Measurements from ENCODE around the gene GNG2. TPM values are rescaled to one million over a fixed set of nuclear protein-coding genes. Genes with fewer than 3 reads are reported as not detected.

The GNG2 gene
- total and polyA plus RNA-seq, 2 experiments from 2014 or later: 9.9 to 14.8 TPM

DNA sequence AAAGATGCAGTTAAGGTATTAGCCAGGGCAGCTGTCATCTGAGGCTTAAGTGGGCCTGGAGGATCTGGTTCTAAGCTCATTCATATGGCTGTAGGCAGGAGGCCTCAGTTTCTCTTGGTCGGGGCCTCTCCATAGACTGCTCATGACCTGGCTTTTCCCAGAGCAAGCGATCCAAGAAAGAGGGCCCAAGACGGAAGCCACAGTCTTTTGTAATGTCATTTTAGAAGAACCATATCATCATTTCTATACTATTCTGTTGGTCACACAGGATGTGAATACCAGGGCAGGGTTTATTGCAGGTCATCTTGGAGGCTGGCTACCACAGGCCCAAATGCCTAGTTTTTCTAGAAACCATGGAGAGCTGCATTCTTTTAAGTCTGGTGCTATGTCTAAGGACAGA, 47.7 kb downstream of the GNG2 start:
- Mint-ChIP-seq H3K36me3 (ENCODE audit: low read depth) (no peaks in the 10 kb centered on the region), H3K9me3 (peaks cover 2% of the 10 kb centered on the region; the same call in 1 of the 3 replicates), H3K27ac (no peak overlapping the region), H3K27me3 (ENCODE audit: insufficient read depth, low read depth, poor library complexity) (peaks cover 2% of the 10 kb centered on the region), H3K4me3 (no peak overlapping the region), H3K4me1 (peaks cover 3% of the 10 kb centered on the region; the same call in 1 of the 3 replicates)
- ATAC-seq (no peak), DNase-seq (ENCODE audit: low spot score) (no peak)
- no peaks in the 10 kb centered on the region for H3K27me3 ChIP-seq (ENCODE audit: insufficient read depth)
- TF ChIP-seq EZH2 (IDR thresholded peaks at IDR 0.05; ENCODE audit: low read depth, unreplicated experiment) (no peak), POLR2AphosphoS5 (IDR thresholded peaks at IDR 0.05; ENCODE audit: low read depth) (no peak), CREB1 (CRISPR knock-in tag; IDR thresholded peaks at IDR 0.05; ENCODE audit: low read depth) (no peak), EZH2phosphoT487 (IDR thresholded peaks at IDR 0.05; ENCODE audit: unreplicated experiment) (no peak)
- TF ChIP-seq, protein P1, sequence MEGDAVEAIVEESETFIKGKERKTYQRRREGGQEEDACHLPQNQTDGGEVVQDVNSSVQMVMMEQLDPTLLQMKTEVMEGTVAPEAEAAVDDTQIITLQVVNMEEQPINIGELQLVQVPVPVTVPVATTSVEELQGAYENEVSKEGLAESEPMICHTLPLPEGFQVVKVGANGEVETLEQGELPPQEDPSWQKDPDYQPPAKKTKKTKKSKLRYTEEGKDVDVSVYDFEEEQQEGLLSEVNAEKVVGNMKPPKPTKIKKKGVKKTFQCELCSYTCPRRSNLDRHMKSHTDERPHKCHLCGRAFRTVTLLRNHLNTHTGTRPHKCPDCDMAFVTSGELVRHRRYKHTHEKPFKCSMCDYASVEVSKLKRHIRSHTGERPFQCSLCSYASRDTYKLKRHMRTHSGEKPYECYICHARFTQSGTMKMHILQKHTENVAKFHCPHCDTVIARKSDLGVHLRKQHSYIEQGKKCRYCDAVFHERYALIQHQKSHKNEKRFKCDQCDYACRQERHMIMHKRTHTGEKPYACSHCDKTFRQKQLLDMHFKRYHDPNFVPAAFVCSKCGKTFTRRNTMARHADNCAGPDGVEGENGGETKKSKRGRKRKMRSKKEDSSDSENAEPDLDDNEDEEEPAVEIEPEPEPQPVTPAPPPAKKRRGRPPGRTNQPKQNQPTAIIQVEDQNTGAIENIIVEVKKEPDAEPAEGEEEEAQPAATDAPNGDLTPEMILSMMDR (conservative IDR thresholded peaks at IDR 0.05; ENCODE audit: low read depth in 2 of 2): no peak
- no peaks in the 10 kb centered on the region for H3K79me2 ChIP-seq (replicated peaks; ENCODE audit: insufficient read depth)
- H3K4me2 ChIP-seq: no peak overlapping the region
- no peak overlapping the region for H2AFZ ChIP-seq
- no peaks in the 10 kb centered on the region for H4K20me1 ChIP-seq (replicated peaks; ENCODE audit: insufficient read depth)
- no peak overlapping the region for H3K27ac ChIP-seq (ENCODE audit: low read depth)
- H3K36me3 ChIP-seq (ENCODE audit: insufficient read depth): no peaks in the 10 kb centered on the region
- no peak overlapping the region for H3K4me3 ChIP-seq
- no peaks in the 10 kb centered on the region for H3K9me2 ChIP-seq (ENCODE audit: insufficient read depth)
- no peaks in the 10 kb centered on the region for H3F3A ChIP-seq (replicated peaks; ENCODE audit: low read depth)
- 0 out of 2 replicates have a peak, but pooled peaks cover 4% of the 10 kb centered on the region for H3K4me1 ChIP-seq (ENCODE audit: insufficient read depth)

DNA sequence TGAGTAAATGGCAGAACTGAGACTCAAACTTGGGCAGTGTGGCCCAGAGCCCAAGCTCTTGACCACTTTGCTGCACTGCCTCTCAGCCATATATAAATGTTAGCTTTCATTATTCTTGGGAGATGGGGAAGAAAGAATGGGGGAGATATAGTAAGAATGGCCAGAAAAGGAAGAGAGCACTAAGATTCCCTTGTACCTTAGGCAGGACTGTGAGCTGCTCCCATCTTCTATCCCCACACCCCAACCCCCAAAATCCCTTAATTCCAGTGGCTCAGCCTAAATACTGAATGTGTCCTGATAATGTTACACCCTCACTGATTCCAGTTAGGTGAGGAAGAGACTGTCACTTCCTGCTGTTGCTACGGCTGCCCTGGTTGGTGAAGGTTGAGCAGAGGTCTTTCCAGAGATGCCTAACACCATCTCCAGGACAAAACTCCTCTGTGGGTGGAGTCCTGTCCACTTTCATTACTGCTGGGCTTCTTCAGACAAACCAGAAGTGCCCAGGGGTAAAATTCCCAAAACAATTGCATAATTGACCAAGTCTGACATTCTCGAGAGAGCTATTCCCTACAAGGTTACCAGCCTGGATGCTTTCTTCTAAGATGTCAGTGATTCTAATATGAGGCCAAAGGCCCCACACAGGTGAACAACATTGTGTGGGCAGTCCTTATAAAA, 51.8 kb downstream of the GNG2 start:
- Mint-ChIP-seq H3K27me3 (ENCODE audit: insufficient read depth, low read depth, poor library complexity) (peaks cover 5% of the 10 kb centered on the region), H3K9me3 (no peaks in the 10 kb centered on the region), H3K4me1 (peaks cover 3% of the 10 kb centered on the region; the same call in 1 of the 3 replicates), H3K36me3 (ENCODE audit: low read depth) (no peaks in the 10 kb centered on the region), H3K27ac (no peak overlapping the region), H3K4me3 (no peak overlapping the region)
- Histone ChIP-seq H3F3A (replicated peaks; ENCODE audit: low read depth) (no peaks in the 10 kb centered on the region), H3K79me2 (replicated peaks; ENCODE audit: insufficient read depth) (no peaks in the 10 kb centered on the region), H3K9me2 (ENCODE audit: insufficient read depth) (no peaks in the 10 kb centered on the region), H3K36me3 (ENCODE audit: insufficient read depth) (no peaks in the 10 kb centered on the region), H3K4me1 (ENCODE audit: insufficient read depth) (0 out of 2 replicates have a peak, but pooled peaks cover 4% of the 10 kb centered on the region), H3K27me3 (ENCODE audit: insufficient read depth) (no peaks in the 10 kb centered on the region), H3K4me3 (no peak overlapping the region), H3K27ac (ENCODE audit: low read depth) (no peak overlapping the region), H3K4me2 (no peak overlapping the region), H2AFZ (no peak overlapping the region), H4K20me1 (replicated peaks; ENCODE audit: insufficient read depth) (no peaks in the 10 kb centered on the region)
- DNase-seq (ENCODE audit: low spot score) (no peak), ATAC-seq (no peak)
- TF ChIP-seq JUNB (IDR thresholded peaks at IDR 0.05; ENCODE audit: unreplicated experiment): no peak

DNA sequence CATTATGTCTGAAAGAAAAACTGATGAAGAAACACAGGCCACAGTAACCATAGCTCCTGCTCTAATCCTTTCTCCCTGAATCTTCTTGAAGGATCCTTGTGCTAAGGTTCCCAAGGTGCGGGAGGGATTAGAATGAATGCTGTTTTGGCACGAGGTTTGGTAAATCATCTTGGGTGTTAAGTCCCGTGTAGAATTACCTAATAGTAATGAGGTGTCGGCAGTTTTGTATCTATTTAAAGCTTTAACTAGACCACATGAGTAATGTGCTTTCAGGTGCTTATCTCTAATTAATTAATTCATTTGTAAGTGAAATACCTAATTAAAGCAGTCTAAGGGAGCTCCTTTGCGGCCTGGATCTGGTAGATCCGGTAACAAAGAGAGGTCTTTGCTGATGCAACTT, 53.9 kb downstream of the GNG2 start:
- no peak for DNase-seq (ENCODE audit: low spot score)
- H3K27me3 ChIP-seq (ENCODE audit: insufficient read depth): no peaks in the 10 kb centered on the region
- H3K4me3 Mint-ChIP-seq: no peak overlapping the region
- no peak for TF ChIP-seq EZH2 (IDR thresholded peaks at IDR 0.05; ENCODE audit: low read depth, unreplicated experiment)
- TF ChIP-seq POLR2AphosphoS5 (IDR thresholded peaks at IDR 0.05; ENCODE audit: low read depth): no peak
- TF ChIP-seq, protein P2, sequence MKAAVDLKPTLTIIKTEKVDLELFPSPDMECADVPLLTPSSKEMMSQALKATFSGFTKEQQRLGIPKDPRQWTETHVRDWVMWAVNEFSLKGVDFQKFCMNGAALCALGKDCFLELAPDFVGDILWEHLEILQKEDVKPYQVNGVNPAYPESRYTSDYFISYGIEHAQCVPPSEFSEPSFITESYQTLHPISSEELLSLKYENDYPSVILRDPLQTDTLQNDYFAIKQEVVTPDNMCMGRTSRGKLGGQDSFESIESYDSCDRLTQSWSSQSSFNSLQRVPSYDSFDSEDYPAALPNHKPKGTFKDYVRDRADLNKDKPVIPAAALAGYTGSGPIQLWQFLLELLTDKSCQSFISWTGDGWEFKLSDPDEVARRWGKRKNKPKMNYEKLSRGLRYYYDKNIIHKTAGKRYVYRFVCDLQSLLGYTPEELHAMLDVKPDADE (IDR thresholded peaks at IDR 0.05): no peak
- no peak for TF ChIP-seq EZH2phosphoT487 (IDR thresholded peaks at IDR 0.05; ENCODE audit: unreplicated experiment)
- TF ChIP-seq STAT1 (IDR thresholded peaks at IDR 0.05; ENCODE audit: unreplicated experiment): no peak
- no peak for TF ChIP-seq JUNB (IDR thresholded peaks at IDR 0.05; ENCODE audit: unreplicated experiment)
- TF ChIP-seq ZNF331 (CRISPR knock-in tag; IDR thresholded peaks at IDR 0.05; ENCODE audit: low read depth): no peak

More for the DNA sequence above, 53.9 kb downstream of the GNG2 start:
- ATAC-seq: no peak
- Mint-ChIP-seq H3K4me1 (peaks cover 3% of the 10 kb centered on the region; the same call in 1 of the 3 replicates), H3K9me3 (no peaks in the 10 kb centered on the region), H3K27ac (no peak overlapping the region), H3K36me3 (ENCODE audit: low read depth) (no peaks in the 10 kb centered on the region), H3K27me3 (ENCODE audit: insufficient read depth, low read depth, poor library complexity) (peaks cover 5% of the 10 kb centered on the region)
- no peaks in the 10 kb centered on the region for H3K36me3 ChIP-seq (ENCODE audit: insufficient read depth)
- H3K9me2 ChIP-seq (ENCODE audit: insufficient read depth): no peaks in the 10 kb centered on the region
- H3K4me2 ChIP-seq: no peak overlapping the region
- H3K4me1 ChIP-seq (ENCODE audit: insufficient read depth): 0 out of 2 replicates have a peak, but pooled peaks cover 4% of the 10 kb centered on the region
- no peaks in the 10 kb centered on the region for H3K79me2 ChIP-seq (replicated peaks; ENCODE audit: insufficient read depth)
- H4K20me1 ChIP-seq (replicated peaks; ENCODE audit: insufficient read depth): no peaks in the 10 kb centered on the region
- H3K27ac ChIP-seq (ENCODE audit: low read depth): no peak overlapping the region
- no peaks in the 10 kb centered on the region for H3F3A ChIP-seq (replicated peaks; ENCODE audit: low read depth)
- no peak overlapping the region for H3K4me3 ChIP-seq
- no peak overlapping the region for H2AFZ ChIP-seq
